Panc1 (cell line): Measurements from ENCODE around the gene CA9. TPM values are rescaled to one million over a fixed set of nuclear protein-coding genes. Genes with fewer than 3 reads are reported as not detected.

Experiments
- ATAC-seq: fragments of 200-7000 bp; cut with Tn5 transposase; 2 replicates; pipeline ENCODE4 v1.9.1; 2020; ENCODE audit warnings: mild to moderate bottlenecking, moderate library complexity
- BruUV-seq: library from RNA; stranded (reverse); fragments of 400-500 nt; replicated peaks from 2 replicates; lab custom pipeline; 2021; lab: Mats Ljungman, UMichigan
- CTCF ChIA-PET: fragments of 300-600 bp; sonication (Branson Sonifier 250); formaldehyde crosslinking; loops from one replicate; lab custom pipeline; 2022; ENCODE audit warnings: antibody characterized with exemption; lab: Charles Lee
- POLR2A ChIA-PET: fragments of 300-600 bp; sonication (Branson Sonifier 250); formaldehyde crosslinking; loops from one replicate; lab custom pipeline; 2022; ENCODE audit warnings: antibody characterized with exemption; lab: Charles Lee
- DNase-seq: peaks from one replicate; pipeline ENCODE4 v3.0.0-alpha.2; 2010; ENCODE audit warnings: low read depth, low spot score
- H3K27ac ChIP-seq: 2 replicates; pipeline ENCODE4 v1.5.1; 2011; ENCODE audit warnings: mild to moderate bottlenecking, low read length, inconsistent platforms
- H3K27me3 ChIP-seq: fragments of 200-500 bp; sonication (Bioruptor generic); 2 replicates; pipeline ENCODE4 v1.6.0; 2014; ENCODE audit warnings: low read length, inconsistent platforms; ENCODE audit not compliant: control insufficient read depth, insufficient read depth
- H3K36me3 ChIP-seq: fragments of 200-500 bp; sonication (Bioruptor generic); 2 replicates; pipeline ENCODE4 v1.5.1; 2014; ENCODE audit warnings: inconsistent platforms, mild to moderate bottlenecking, low read length, moderate library complexity; ENCODE audit not compliant: control insufficient read depth, insufficient read depth
- H3K4me1 ChIP-seq: 2 replicates; pipeline ENCODE4 v1.5.1; 2011; ENCODE audit warnings: inconsistent platforms, mild to moderate bottlenecking, low read length, moderate library complexity; ENCODE audit not compliant: control insufficient read depth, insufficient read depth
- H3K4me3 ChIP-seq, 2 experiments: 2 replicates each; pipeline ENCODE4 v1.5.1; 2011 to 2012; ENCODE audit warnings: low read depth in 2 of 2, low read length in 2 of 2, mild to moderate bottlenecking in 2 of 2, inconsistent platforms in 1 of 2, moderate library complexity in 1 of 2
- H3K9me3 ChIP-seq: fragments of 200-500 bp; sonication (Bioruptor generic); 2 replicates; pipeline ENCODE4 v1.5.1; 2014; ENCODE audit warnings: low read depth, mild to moderate bottlenecking, inconsistent platforms, low read length, moderate library complexity; ENCODE audit not compliant: control insufficient read depth, insufficient read depth
- POLR2AphosphoS5 ChIP-seq: IDR thresholded peaks from 2 replicates; pipeline ENCODE4 v1.6.1; 2012; ENCODE audit warnings: mild to moderate bottlenecking, low read depth, low read length, moderate library complexity
- REST ChIP-seq, 2 experiments: IDR thresholded peaks; 2 replicates each; pipeline ENCODE4 v1.6.1; 2011 to 2012; ENCODE audit warnings: low read depth in 2 of 2, control low read depth in 1 of 2, low read length in 1 of 2, mild to moderate bottlenecking in 1 of 2, moderate library complexity in 1 of 2; ENCODE audit not compliant: insufficient read depth in 1 of 2
- SIN3A ChIP-seq: IDR thresholded peaks from 2 replicates; pipeline ENCODE4 v1.6.1; 2012; ENCODE audit warnings: low read depth, mild to moderate bottlenecking, low read length, moderate library complexity, borderline replicate concordance; ENCODE audit not compliant: insufficient read depth
- TCF7L2 ChIP-seq: IDR thresholded peaks from 2 replicates; pipeline ENCODE4 v1.6.1; 2011; ENCODE audit warnings: mild to moderate bottlenecking, low read depth, low read length, inconsistent platforms
- in situ Hi-C: cut with HindIII; loops from 2 replicates; pipeline ENCODE4 v1.10.0; 2016; ENCODE audit warnings: low sequenced_read_pairs, low pct_unique_long_range_greater_than_20kb
- intact Hi-C: fragments of 100-400 bp; cut with micrococcal nuclease; formaldehyde crosslinking; loops from one replicate; pipeline ENCODE4 v1.10.0; 2022; ENCODE audit not compliant: unreplicated experiment
- total RNA-seq: library from RNA; stranded (reverse); gene quantifications from one replicate; pipeline ENCODE4 v1.2.1, GENCODE V29; 2021; ENCODE audit not compliant: unreplicated experiment
- TF ChIP-seq, protein P1 (sequence below): fragments of 450-650 bp; IDR thresholded peaks from 2 replicates; pipeline ENCODE4 v1.5.1; 2017; ENCODE audit warnings: mild to moderate bottlenecking

Gene CA9
- total RNA-seq, 1 experiment from 2014 or later: 0.31 TPM

GRCh38 chr9:35665471-35665818 lies 8.3 kb upstream of the CA9 start:
- Histone ChIP-seq H3K9me3 (no peaks in the 10 kb centered on the region), H3K4me1 (peaks cover 48% of the 10 kb centered on the region), H3K36me3 (peaks cover 3% of the 10 kb centered on the region), H3K4me3 (peak overlapping the region; percentile 64 to 83), H3K27me3 (no peaks in the 10 kb centered on the region), H3K27ac (peak overlapping the region; percentile 97)
- TF ChIP-seq SIN3A (no peak), POLR2AphosphoS5 (no peak), REST (IDR thresholded peaks at IDR 0.05; ENCODE audit: insufficient read depth in 1 of 2, low read depth in 2 of 2, low read length in 1 of 2) (no peak), TCF7L2 (no peak)
- TF ChIP-seq, protein P1, sequence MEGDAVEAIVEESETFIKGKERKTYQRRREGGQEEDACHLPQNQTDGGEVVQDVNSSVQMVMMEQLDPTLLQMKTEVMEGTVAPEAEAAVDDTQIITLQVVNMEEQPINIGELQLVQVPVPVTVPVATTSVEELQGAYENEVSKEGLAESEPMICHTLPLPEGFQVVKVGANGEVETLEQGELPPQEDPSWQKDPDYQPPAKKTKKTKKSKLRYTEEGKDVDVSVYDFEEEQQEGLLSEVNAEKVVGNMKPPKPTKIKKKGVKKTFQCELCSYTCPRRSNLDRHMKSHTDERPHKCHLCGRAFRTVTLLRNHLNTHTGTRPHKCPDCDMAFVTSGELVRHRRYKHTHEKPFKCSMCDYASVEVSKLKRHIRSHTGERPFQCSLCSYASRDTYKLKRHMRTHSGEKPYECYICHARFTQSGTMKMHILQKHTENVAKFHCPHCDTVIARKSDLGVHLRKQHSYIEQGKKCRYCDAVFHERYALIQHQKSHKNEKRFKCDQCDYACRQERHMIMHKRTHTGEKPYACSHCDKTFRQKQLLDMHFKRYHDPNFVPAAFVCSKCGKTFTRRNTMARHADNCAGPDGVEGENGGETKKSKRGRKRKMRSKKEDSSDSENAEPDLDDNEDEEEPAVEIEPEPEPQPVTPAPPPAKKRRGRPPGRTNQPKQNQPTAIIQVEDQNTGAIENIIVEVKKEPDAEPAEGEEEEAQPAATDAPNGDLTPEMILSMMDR: no peak
- ChIA-PET CTCF (interaction anchor here (0.6 to 1.6 kb wide), 4 partner anchors 24 to 125 kb away, joined by 3 to 4 read pairs (median 4); partner anchors contain the start of gene TPM2), POLR2A (interaction anchor here (0.6 to 1.0 kb wide), 2 partner anchors 24 to 67 kb away, joined by 7 read pairs; partner anchors contain the start of genes CREB3 and TLN1)
- DNase-seq: no peak
- intact Hi-C loops (no loop called here), in situ Hi-C loops (no loop called here)
- BruUV-seq: no TSS peak
- no peak for ATAC-seq

GRCh38 chr9:35666045-35666444 lies 7.7 kb upstream of the CA9 start:
- ChIA-PET POLR2A (interaction anchor here (0.6 to 0.7 kb wide), 2 partner anchors 23 to 24 kb away, joined by 3 to 7 read pairs; partner anchors contain the start of gene TPM2), CTCF (interaction anchor here (0.6 to 1.1 kb wide), 3 partner anchors 23 to 124 kb away, joined by 3 to 4 read pairs (median 3); partner anchors contain the start of gene TPM2)
- intact Hi-C loops (no loop called here), in situ Hi-C loops (no loop called here)
- H3K27ac ChIP-seq: peak overlapping the region; percentile 97; the same call in 1 of the 2 replicates
- no peak overlapping the region for H3K4me3 ChIP-seq
- peaks cover 3% of the 10 kb centered on the region for H3K36me3 ChIP-seq
- DNase-seq: no peak
- no peaks in the 10 kb centered on the region for H3K9me3 ChIP-seq
- no peak for TF ChIP-seq REST (IDR thresholded peaks at IDR 0.05; ENCODE audit: insufficient read depth in 1 of 2, low read depth in 2 of 2, low read length in 1 of 2)
- no peak for TF ChIP-seq TCF7L2
- no peak for TF ChIP-seq SIN3A
- no peaks in the 10 kb centered on the region for H3K27me3 ChIP-seq
- no peak for ATAC-seq
- peaks cover 43% of the 10 kb centered on the region for H3K4me1 ChIP-seq
- no TSS peak for BruUV-seq
